VCaP (cell line): ENCODE results near the gene GRIA4.

Experiments
- H3K27ac ChIP-seq: fragments of 450-650 bp; 2 replicates; pipeline ENCODE4 v1.5.1; 2017
- TF ChIP-seq, protein P1 (sequence below): fragments of 450-650 bp; conservative IDR thresholded peaks from 2 replicates; pipeline ENCODE4 v1.5.1; 2017; ENCODE audit warnings: mild to moderate bottlenecking, moderate library complexity

Gene GRIA4

DNA sequence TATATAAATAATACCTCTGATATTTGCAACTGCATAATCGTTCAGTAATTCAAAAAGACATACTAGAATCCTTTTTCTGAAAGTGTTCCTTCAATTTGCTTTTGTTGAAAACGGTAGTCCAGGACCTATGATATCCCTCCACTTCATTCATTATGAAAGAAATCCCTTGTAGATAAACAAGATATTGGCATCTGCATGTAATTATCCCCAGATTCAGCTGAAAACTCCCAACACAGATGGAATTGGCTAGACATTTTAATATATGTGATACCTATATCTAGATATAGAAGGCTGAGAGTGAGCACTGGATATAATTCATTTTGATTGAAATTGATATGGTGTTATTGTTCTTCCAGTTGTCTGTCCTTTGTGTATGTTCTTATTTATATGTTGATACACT lies 302.8 kb downstream of the GRIA4 start:
- H3K27ac ChIP-seq: no peak overlapping the region
- TF ChIP-seq, protein P1, sequence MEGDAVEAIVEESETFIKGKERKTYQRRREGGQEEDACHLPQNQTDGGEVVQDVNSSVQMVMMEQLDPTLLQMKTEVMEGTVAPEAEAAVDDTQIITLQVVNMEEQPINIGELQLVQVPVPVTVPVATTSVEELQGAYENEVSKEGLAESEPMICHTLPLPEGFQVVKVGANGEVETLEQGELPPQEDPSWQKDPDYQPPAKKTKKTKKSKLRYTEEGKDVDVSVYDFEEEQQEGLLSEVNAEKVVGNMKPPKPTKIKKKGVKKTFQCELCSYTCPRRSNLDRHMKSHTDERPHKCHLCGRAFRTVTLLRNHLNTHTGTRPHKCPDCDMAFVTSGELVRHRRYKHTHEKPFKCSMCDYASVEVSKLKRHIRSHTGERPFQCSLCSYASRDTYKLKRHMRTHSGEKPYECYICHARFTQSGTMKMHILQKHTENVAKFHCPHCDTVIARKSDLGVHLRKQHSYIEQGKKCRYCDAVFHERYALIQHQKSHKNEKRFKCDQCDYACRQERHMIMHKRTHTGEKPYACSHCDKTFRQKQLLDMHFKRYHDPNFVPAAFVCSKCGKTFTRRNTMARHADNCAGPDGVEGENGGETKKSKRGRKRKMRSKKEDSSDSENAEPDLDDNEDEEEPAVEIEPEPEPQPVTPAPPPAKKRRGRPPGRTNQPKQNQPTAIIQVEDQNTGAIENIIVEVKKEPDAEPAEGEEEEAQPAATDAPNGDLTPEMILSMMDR: no peak

DNA sequence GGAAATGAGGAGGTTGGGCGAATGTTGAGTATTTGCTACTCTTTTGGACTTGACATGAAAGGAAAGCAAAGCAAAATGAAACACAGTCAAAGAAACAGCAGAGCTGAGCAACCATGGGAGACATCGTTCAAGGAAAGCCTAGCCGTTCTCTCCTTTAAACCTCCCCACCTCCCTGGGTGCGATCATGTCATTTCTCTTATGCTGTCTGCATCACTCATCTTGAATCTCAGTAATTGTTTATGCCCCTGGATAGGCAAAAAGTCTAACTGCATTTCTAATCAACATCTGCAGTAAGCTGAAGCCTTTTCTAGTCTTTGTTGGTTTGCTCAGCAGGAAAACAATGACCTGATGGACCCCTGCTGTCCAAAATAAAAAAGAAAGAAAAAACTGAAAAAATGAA lies 305.1 kb downstream of the GRIA4 start:
- TF ChIP-seq, protein P1: no peak
- H3K27ac ChIP-seq: no peak overlapping the region

DNA sequence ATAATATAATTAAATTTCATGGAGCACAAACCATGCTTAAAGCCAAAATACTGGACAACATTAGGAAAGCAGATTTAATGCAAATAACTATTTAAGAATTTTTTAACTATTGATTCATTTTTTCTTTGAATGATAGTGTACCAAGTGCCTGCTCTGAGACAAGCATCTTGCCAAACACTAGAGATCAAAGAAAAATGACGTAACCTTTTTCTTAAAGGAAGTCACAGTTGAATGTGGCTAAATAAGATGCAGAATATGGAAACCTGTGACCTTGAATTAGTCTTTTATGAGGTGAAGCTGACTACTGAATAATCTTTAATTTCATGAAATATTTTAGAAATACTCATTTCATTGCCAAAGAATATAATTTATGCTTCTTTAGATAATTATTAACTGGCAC lies 308.2 kb downstream of the GRIA4 start:
- H3K27ac ChIP-seq: no peak overlapping the region
- TF ChIP-seq, protein P1: no peak

DNA sequence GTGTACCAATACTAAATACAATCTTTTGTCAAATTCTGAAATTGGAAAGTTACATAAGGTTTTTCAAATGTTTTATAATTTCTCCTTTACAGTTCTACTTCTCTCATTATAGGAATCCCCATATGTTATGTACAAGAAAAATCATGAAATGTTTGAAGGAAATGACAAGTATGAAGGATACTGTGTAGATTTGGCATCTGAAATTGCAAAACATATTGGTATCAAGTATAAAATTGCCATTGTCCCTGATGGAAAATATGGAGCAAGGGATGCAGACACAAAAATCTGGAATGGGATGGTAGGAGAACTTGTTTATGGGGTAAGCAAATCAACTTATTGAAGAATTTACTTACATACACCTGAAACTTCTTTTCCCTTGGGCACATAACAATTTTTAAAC lies 308.7 kb downstream of the GRIA4 start:
- TF ChIP-seq, protein P1: no peak

DNA sequence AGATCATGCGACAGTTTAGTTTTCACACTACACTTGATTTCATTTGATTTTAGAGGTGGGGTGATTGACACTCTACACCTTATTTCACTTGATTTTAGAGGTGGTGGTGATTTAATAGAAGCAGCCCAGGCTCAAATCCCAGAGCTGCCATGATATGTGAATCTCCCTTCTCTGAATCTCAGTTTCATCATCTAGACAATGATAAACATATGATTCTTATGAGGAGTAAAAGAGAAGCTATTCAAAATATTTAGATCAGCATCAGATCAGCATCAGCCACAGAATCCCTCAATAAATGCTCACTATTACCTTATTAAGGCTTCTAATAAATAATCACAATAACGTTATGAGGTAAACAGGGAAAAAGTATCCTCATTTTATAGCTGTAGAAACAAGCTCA lies 313.4 kb downstream of the GRIA4 start:
- no peak overlapping the region for H3K27ac ChIP-seq
- TF ChIP-seq, protein P1: no peak

More for the DNA sequence above, 308.7 kb downstream of the GRIA4 start:
- H3K27ac ChIP-seq: no peak overlapping the region

DNA sequence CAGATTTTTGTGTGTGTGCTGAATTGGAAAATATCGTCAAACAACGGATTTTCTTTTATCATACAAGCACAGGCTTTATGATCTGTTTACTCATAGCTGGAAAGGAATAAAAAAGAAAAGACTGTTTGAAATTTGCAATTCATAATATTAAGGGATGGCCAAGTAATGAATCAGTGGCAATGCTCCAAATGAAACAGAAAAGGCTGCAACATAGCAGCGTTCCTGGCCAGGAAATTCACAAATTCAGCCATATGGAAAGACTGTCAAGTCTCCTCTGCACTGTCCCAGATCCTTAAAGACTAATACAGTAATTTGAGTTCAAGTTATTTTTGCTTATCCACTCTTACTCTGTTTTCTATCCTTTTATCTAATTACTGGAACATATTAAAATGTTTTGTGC lies 313.9 kb downstream of the GRIA4 start:
- H3K27ac ChIP-seq: no peak overlapping the region
- TF ChIP-seq, protein P1: no peak

DNA sequence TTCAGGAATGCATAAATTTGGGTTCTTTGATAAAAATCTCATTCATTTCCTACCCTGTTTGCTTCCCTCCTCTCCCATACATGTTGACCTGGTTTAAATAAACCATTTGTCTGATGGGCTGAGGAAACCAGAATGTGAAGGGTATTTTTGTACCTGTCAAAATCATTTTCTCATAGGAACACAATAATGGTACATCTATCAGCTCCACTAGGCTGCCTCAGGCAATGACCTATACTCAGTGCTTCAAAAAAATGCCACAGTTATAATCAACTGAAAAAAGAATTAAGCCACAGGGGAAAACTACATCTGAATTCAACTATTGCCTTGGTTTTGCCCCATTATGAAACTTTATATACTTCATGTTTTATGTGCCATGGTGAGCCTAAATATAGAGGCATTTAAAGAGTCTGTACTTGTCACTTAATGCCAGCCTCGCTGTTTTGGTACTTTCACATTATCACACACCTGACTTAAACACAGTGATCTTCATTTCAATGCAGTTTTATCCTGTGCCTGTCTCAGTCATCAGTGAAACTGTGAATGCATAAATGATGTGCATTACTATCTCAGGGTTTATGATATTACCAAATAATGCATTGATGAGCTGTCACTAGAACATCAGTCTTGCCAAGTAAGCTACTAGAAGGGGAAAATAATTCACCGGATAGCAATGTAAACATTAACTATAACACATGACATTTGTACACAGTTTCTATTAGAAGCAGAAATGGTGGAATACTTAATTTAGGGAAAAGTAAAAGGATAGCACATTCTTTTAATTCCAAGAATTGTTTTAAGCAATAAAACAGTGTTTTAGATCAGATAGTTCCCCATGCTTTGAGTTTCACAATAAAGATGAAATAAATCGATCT lies 319.4 kb downstream of the GRIA4 start:
- TF ChIP-seq, protein P1: no peak
- no peak overlapping the region for H3K27ac ChIP-seq
